Sigmoid colon (tissue), 4 donors: Measurements from ENCODE around the gene APOB.

ENCODE experiments used
- EP300 ChIP-seq, 4 donors: sonication (generic); formaldehyde crosslinking; IDR thresholded peaks; one replicate each; pipeline ENCODE4 v1.6.1; 2017; ENCODE audit warnings: antibody characterized with exemption in 4 of 4
- POLR2A ChIP-seq, 2 donors: fragments of 450-650 bp; IDR thresholded peaks; one replicate each; pipeline ENCODE4 v1.6.1; 2016; ENCODE audit warnings: antibody characterized with exemption in 2 of 2, mild to moderate bottlenecking in 2 of 2, moderate library complexity in 2 of 2

GRCh38 chr2:21070341-21071257 lies 26.7 kb upstream of the APOB start:
- TF ChIP-seq EP300 (IDR thresholded peaks at IDR 0.05) (no peak), POLR2A (IDR thresholded peaks at IDR 0.05) (no peak)
